Right renal cortex interstitium (tissue), 3 donors: Measurements from ENCODE around the gene TEX14. TPM values are rescaled to one million over a fixed set of nuclear protein-coding genes. Genes with fewer than 3 reads are reported as not detected.
A peak's percentile ranks its signal among the peaks of the same experiment; 100 is the strongest.
"Not testable (repeated sequence)": the region's sequence is repeated elsewhere in the genome, so short reads cannot be mapped to it uniquely, and the experiment has no call there.

Source experiments
- DNase-seq, 3 donors: peaks; one replicate each; pipeline ENCODE4 v3.0.0-alpha.2; 2013; ENCODE audit warnings: low read depth in 3 of 3, low spot score in 2 of 3
- polyA plus RNA-seq, 3 donors: library from polyadenylated mRNA; unstranded; fragments of 120-200 nt; gene quantifications; one replicate each; pipeline ENCODE4 v1.2.1, GENCODE V29; 2013; ENCODE audit not compliant: insufficient read length in 3 of 3

Gene TEX14
- polyA plus RNA-seq, 3 donors: 0.38 to 0.71 (median 0.68) TPM

DNA sequence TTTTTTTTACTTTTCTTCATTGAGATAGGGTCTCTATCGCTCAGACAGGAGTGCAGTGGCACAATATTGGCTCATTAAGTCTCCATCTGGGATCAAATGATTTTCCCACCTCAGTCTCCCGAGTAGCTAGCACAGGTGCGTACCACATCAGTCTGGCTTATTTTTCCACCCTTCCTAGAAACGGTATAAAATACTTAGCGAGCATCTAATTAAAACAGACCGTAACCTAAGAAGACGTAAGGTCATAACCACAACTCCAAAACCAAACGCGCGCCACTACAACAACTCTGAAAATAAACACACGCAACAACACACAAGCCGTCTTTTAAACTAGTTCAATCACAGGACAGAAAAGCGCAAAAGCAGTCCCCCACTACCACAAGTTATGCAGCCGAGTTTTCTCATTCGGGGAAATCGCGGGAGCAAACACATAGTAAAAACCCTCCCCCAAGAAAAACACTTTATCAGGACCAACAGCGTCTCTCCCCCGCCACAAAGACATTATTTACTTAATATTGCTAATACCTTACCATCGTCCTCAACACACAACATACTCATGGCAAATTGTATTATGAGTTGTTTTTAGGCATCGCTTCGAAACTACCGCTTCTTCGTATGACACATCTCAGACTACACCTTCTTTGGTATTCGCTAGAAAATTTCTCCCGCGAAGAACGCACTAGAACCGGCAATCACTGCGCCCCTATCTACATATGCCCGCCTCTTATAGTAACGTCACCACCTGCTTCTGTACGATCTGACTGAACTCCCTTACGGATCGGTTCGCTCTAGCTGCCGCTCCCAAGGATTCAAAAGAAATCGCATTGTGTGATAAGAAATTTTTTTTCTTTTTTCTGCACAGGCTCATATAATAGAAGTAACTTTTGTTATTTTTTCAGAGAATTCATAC, 32.8 kb downstream of the TEX14 start:
- DNase-seq: peak; percentile 91 to 100 (median 92)

DNA sequence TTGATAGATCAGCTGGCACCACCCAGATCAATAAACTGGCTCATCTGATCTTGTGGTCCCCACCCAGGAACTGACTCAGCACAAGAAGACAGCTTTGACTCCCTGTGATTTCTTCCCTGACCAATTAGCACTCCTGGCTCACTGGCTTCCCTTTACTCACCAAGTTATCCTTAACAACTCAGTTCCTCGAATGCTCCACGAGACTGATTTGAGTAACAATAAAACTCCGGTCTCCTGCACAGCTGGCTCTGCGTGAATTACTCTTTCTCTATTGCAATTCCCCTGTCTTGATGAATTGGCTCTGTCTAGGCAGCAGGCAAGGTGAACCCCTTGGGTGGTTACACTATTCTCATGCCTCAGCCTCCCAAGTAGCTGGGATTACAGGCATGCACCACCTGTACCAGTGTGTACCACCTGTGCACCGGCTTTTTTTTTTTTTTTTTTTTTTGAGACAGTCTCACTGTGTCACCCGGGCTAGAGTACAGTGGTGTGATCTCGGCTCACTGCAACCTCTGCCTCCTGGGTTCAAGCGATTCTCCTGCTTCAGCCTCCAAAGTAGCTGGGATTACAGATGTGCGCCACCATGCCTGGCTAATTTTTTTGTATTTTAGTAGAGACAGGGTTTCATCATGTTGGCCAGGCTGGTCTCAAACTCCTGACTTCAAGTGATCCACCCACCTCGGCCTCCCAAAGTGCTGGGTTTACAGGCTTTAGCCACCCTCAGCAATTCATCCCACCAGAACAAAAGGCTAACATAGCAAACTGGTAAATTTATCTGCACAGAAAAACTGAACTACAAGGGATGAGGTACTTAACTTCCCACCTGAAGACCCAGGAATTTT, 33.7 kb downstream of the TEX14 start:
- not testable (repeated sequence) for DNase-seq

DNA sequence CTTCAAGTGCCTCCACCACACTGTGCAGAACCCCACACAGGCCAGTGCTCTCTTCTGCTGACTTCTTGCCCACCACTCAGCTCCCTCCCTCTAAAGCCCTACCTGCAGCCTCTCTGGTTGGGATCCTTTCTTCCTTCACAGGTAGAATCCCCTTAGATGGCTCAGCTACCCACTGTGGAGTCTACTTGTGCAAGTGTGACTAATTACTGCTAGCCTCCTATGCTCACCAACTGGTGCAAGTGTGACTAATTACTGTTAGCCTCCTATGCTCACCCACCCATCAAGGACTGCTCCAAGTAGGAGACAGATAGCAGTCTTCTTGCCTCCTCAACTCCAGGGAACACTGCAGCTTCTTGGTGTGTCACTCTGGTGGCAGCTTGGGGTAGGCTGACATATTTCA, 43.6 kb downstream of the TEX14 start:
- no peak for DNase-seq

DNA sequence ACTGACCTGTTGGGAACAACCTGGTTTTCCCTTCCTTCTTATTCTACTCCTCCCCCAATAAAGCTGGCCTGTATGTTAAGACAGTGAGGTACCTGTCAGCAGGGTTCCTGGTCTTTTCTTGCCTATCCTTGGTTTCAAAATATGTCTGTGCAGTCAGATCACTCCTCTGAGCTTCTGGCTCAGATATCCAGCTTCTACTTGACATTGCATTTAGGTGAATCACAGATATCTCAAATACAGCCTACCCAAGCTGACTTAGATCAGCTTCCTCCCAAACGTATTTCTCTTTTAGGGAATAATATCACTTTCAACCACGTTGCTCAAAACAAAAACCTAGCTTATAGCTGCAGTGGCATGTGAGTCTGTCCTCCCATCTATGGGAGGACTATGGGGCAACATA, 48.7 kb downstream of the TEX14 start:
- DNase-seq: no peak

DNA sequence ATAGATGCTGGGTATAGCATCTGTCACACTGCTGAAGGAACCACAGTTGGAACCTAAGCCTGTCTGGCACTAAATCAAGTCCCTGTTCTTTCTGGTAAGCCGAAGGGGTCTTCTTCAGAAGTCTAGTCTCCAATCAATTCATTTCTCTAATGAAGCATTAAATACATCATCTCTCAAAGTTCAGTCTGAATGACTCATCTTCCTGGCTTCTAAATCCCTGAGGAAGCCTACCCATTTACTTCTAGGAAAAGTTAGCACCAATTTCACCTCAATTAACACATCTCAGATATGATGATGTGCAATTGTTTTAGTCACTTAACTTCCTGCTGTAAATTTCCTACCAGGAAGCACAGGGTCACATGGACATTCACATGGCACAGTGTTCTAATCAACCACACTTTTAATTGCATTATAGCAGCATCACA, 49.9 kb downstream of the TEX14 start:
- no peak for DNase-seq

DNA sequence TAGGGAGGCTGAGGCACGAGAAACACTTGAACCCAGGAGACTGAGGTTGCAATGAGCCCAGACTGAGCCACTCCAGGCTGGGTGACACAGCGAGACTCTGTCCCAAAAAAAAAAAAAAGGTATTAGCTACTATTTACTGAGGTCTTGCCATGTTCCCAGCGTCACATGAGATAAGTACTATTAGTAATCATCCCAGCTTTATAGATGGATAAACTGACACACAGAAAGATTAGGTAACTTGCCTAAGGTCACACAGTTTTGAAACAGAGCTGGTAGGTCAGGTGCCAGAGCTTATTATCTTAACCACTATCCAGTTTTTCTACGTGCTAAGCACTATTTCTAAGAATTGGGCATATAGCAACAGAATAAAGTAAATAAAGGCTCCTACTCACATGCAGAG, 51.6 kb downstream of the TEX14 start:
- DNase-seq: no peak

DNA sequence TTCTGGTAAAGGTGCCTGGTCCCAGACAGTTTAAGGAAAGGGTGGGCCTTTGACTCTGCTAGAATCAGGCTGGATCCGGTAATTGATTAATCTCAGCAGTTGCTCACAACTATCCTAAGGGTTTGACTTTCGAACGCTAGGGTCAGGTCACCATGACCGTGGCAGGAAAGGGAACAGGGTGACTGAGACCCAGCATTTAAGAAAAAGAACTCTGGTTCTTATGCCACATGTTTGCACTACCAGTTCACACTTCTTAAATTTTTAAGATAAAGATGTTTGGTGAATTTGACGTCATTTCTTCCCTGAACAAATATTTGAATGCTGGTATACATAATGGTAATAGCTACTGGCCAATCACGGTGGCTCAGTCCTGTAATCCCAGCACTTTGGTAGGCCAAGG, 52.2 kb downstream of the TEX14 start:
- no peak for DNase-seq

DNA sequence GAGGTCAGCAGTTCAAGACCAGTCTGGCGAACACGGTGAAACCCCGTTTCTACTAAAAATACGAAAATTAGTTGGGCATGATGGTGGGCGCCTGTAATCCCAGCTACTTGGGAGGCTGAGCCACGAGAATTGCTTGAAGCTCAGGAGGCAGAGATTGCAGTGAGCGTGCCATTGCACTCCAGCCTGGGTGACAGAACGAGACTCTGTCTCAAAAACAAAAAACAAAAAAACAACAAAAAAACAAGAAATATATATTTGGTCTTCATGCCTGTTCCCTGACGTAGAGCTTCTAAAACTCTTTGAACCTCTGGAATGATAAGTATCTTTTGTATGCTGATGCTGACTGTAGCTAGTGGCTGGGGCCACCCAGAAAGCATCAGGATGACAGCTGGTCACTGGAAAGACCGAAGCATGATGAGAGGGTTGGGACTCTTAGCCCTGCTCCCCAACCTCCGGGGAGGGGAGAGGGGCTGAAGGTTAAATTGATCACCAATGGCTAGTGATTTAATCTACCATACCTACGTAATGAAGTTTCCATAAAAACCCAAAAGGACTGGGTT, 54.8 kb downstream of the TEX14 start:
- no peak for DNase-seq

DNA sequence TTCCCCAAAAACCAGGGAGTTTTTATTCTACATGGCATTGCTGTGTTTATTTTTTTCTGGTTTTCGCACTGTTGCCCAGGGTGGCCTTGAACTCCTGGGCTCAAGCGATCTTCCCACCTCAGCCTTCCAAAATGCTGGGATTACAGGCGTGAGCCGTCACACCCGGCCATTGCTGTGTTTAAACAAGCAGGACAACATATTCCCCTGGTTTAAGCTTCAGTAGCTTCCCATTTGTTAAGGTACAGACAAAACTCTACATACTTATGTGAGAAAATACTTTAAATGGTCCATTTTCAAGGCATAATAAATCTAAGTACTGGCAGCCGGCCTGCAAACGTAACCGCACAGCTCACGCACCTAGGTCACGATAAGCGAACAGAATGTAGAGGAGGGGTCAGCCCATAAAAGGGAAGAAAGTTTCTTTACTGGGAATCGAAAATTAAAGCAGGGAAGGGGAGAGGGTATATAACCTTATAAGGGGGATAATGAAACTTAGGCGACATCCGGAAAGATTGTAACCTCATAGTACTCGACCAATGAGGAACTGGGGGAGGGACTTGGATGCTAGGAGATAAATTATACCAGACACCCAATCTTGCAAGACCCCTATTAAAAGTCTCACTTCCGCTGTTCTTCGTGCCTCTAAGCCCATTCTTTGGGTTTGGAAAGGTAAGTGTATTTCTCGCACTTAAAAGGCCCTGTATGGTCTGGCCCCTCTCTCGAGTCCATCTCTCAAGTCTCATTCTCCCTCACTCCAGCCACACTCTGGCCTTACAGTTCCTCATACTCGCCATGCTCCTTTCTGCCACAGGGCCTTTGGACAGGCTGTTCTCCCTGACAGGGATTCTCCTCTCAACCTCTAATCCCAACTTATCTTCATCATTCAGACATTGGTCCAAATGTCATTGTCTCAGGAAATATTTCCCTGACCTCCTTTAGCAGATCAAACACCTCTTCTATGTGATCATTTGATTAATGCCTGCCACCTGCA, 59.2 kb downstream of the TEX14 start:
- peak; percentile 19 to 39 (median 27) for DNase-seq

DNA sequence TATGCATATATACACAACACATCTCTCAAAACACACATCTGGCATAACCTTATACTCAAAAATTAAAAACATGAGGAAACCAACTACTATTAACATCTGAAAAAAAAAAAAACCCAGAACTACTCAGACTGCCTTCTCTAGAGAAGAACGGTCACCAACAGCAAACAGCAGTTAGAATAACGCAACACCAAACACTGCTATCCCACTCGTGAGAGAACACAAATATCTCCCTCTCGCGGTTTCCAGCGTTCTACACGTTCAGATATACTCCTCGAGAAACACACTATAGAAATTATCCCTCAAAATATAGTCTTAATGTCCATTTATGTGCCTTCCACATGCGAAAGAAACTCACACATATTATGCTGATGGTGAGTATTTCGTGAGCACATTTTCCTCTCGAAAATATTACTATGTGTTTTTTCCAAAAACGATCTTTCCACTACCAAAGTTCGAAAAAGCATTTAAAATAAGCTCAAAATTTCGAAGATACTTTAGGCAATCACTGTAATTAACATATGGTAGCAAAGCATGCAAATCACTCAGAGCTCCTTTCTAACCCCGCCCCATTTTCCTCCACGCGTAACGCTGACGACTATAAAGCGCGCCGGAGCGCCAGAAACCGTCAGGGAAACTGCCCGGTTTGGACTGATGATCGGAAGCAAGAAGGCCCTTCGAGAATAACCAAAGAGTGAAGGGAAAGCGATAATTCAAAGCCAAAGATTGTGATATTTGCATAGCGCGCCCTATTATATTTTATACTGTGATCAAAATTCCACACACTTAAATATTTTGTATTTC, 60.1 kb downstream of the TEX14 start:
- DNase-seq: peak; percentile 95 to 99 (median 96)

DNA sequence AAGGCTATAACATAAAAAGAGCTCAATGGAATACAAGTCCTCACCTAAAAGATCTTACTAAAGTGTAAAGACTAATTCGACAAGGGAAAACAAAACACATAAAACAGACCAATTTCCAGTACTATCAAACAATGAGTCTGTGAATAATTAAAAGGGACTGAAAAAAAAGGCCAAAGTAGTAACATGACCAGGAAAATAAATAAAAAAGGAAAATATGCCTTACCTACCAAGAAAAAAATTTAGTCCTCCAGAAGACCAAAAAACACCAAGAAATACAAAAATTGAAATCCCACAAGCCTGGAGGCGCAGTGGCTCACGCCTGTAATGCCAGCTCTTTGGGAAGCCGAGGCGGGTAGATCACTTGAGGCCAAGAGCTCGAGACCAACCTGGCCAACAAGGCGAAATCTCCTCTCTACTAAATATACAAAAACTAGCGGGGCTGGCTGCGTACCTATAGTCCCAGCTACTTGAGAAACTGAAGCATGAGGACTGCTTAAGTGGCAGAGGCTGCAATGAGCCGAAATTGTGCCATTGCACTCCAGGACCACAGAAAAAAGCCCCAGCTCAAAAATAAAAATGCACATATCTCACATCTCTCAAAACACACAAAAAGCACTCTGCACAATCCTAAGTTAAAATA, 60.8 kb downstream of the TEX14 start:
- DNase-seq: no peak

DNA sequence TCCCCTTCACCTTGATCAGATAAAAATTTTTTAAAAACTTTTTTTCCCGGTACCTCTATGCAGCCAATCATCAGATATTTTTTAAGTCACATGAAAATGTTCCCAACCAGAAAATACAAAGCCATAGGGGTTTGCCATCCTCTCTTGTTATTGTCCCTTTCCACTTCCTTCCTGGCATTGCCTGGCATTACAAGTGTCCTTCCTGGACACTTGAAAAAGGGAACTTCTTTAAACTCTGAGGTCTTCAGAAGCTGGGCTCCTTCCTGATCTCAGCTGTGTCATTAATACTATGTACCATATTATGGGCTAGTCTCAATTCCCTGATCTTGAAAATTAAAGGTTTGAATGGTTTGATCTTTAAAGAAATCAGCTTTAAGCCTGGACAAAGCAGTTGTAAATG, 64.9 kb downstream of the TEX14 start:
- no peak for DNase-seq

DNA sequence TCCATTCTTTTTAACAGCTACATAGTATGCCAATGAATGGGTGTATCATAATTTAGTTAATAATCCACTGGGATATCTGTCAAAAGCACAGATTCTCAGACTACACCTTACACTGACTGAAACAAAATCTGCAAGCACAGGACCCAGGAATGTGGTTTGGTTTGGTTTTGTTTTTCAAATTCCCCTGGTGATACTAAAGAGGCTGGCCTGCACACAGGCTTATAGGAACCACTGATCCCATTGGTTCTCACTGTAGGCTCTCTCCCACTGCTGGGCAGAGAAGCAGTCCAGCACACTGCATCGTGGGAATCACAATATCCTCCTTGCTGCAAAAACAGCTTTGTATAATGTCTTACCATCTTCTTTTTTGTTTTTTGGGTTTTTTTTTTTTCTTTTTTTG, 67.1 kb downstream of the TEX14 start:
- no peak for DNase-seq

DNA sequence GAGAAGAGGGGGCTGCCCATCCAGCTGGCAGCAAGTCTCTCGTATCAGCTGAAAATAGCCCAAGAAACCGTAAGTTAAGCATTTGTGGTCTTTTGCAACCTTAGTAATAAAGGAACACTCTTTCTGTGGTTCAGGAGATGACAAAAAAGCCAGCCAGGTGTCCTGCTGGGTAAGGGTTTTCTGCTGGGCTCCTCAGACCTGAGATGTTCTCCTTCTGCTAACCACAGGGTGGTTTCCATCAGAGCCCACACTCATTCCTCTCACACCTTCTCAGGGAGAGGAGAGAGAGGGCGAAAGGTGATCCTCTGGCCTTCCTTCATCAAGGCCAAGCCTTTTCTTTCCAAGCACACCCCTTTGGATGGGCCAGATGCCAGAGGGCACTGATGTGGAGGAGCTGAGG, 70.7 kb downstream of the TEX14 start:
- no peak for DNase-seq

DNA sequence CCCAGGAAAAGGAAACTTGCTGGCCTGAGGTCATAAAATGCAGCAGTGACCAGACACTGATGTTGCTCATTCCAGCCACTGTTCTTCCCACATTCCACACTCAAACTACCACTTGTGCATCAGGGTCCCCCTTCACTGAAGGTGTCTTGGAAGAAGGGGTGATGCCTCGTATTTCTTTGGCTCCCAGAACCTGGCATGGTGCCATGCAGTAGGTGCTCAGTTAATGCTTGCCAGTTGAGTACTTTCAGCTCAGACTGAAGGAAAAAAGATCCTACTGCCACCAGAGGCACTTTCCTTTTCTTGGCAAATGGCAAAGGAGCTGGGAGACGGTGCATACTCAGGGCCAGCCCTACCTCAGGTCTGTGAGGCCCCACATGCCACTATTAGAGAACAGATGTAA, 73.5 kb downstream of the TEX14 start:
- no peak for DNase-seq

DNA sequence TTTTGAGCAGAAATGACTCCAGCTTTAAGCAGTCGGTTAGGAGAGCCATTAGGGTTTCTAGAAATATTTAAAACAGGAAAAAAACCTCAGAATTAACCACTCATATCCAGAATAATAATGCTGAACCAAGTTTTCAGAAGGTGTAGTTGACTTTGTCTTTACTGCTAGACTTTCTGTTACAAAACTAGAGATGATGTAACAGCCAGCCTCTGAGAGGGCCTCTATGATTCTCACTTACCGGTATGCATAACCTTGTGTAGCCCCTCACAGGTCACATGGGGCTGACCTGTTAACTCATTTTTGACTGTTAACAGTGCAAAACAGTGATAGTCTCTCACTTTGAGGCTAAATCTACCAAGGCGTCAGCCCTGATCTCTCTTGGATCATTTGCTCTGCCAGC, 74.3 kb downstream of the TEX14 start:
- DNase-seq: no peak

DNA sequence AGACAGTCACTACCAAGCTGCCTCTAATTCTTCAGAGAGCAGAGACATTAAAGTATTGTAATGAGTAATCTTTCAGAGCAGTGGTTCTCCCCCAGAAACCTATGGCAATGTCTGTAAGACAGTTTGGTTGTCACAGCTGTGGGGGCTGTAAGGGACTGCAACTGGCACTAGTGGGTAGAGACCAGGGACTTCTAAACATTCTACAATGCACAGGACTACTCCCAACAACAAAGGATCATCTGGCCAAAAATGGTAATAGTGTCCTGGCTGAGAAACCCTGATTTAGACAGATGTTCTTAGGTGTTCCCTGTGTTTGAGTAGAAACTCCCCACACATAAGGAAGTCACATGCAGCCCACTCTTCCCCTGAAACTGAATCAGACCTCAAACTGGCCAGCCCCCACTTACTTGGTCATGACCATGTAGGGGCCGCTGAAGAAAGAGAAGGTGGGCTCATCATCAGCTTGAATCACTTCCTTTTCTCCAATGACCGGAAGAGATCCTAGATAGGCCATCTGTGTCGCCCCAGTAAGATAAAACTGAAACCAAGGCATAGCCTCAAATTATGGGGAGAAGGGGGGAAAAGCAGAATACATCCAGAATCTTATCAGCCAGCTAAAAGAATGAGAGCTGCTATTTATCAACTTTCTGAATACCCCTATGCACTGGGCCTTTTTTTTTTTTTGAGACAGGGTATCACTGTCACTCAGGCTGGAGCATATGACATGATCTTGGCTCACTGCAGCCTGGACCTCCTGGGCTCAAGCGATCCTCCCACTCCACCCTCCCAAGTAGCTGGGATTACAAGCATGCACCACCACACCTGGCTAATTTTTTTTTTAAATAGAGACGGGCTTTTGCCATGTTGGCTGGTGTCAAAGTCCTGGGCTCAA, 75.8 kb downstream of the TEX14 start:
- DNase-seq: no peak
